Stimulated activated CD4-positive, alpha-beta T cell treated with anti-CD3 and anti-CD28 coated beads, Interleukin-4, amount 100 ng/mL, for 4 hours (primary cell): ENCODE measurements around the gene HSPB3.
"Not testable (repeated sequence)": the region's sequence is repeated elsewhere in the genome, so short reads cannot be mapped to it uniquely, and the experiment has no call there.

ENCODE experiments used
- DNase-seq, 2 experiments: peaks; one replicate each; pipeline ENCODE4 v3.0.0-alpha.2; 2020

The HSPB3 gene

GRCh38 chr5:54457094-54457862 lies 1.8 kb downstream of the HSPB3 start:
- no peak for DNase-seq

- DNase-seq, result no peak
These were observed 2.7 kb downstream of the HSPB3 start for GRCh38 chr5:54458221-54458620.

- no peak for DNase-seq
These were observed 4.9 kb downstream of the HSPB3 start for GRCh38 chr5:54460181-54460919.

GRCh38 chr5:54462281-54462680 lies 6.8 kb downstream of the HSPB3 start:
- DNase-seq, result no peak

GRCh38 chr5:54463713-54464112 lies 8.2 kb downstream of the HSPB3 start:
- no peak for DNase-seq

GRCh38 chr5:54469622-54470021 lies 14.1 kb downstream of the HSPB3 start:
- DNase-seq, result no peak

GRCh38 chr5:54470128-54470527 lies 14.6 kb downstream of the HSPB3 start:
- no peak for DNase-seq

- DNase-seq, result no peak
These were observed 15.2 kb downstream of the HSPB3 start for GRCh38 chr5:54470677-54471076.

- no peak for DNase-seq
These were observed 15.9 kb downstream of the HSPB3 start for GRCh38 chr5:54471398-54471797.

GRCh38 chr5:54476682-54477081 lies 21.2 kb downstream of the HSPB3 start:
- DNase-seq, result no peak

- DNase-seq, result no peak
These were observed 22.5 kb downstream of the HSPB3 start for GRCh38 chr5:54477941-54478478.

GRCh38 chr5:54480296-54480695 lies 24.8 kb downstream of the HSPB3 start:
- no peak for DNase-seq

- DNase-seq, result no peak
These were observed 28.9 kb downstream of the HSPB3 start for GRCh38 chr5:54484219-54484894.

- not testable (repeated sequence) for DNase-seq
These were observed 30.2 kb downstream of the HSPB3 start for GRCh38 chr5:54485659-54486058.

GRCh38 chr5:54489648-54489979 lies 34.1 kb downstream of the HSPB3 start:
- DNase-seq, result not testable (repeated sequence)

- DNase-seq, result no peak
These were observed 35.8 kb downstream of the HSPB3 start for GRCh38 chr5:54491326-54491725.

GRCh38 chr5:54492178-54492577 lies 36.7 kb downstream of the HSPB3 start:
- DNase-seq, result no peak

GRCh38 chr5:54495027-54495426 lies 39.5 kb downstream of the HSPB3 start:
- DNase-seq, result no peak
